BJ (cell line): ENCODE results near the gene IFRD2. TPM values are rescaled to one million over a fixed set of nuclear protein-coding genes. Genes with fewer than 3 reads are reported as not detected.

Experiments used
- CTCF ChIA-PET: fragments of 350-600 bp; formaldehyde crosslinking; extraction: SDS; loops from one replicate; lab custom pipeline; 2021; ENCODE audit warnings: antibody characterized with exemption, inconsistent platforms; lab: Yijun Ruan, JAX
- POLR2A ChIA-PET: fragments of 300-600 bp; sonication (Branson Sonifier 250); formaldehyde crosslinking; extraction: SDS; loops from one replicate; lab custom pipeline; 2021; ENCODE audit warnings: antibody characterized with exemption; lab: Charles Lee
- DNase-seq: peaks from one replicate; pipeline ENCODE4 v3.0.0-alpha.2; 2011; ENCODE audit warnings: low read depth
- H3K27me3 ChIP-seq: 2 replicates; pipeline ENCODE4 v1.6.0; 2011; ENCODE audit warnings: low read length; ENCODE audit not compliant: control insufficient read depth, insufficient read depth
- H3K36me3 ChIP-seq: 2 replicates; pipeline ENCODE4 v1.5.1; 2011; ENCODE audit warnings: low read length; ENCODE audit not compliant: control insufficient read depth, insufficient read depth
- H3K4me3 ChIP-seq: 2 replicates; pipeline ENCODE4 v1.5.1; 2011; ENCODE audit warnings: low read depth, mild to moderate bottlenecking, control low read depth, low read length
- polyA plus RNA-seq: library from polyadenylated mRNA; depleted of rRNA; stranded (reverse); fragments of >200 nt; gene quantifications from 2 replicates; pipeline ENCODE4 v1.2.3, GENCODE V29; 2011
- TF ChIP-seq, protein P1 (sequence below): IDR thresholded peaks from 2 replicates; pipeline ENCODE4 v1.5.1; 2011; ENCODE audit warnings: low read depth, mild to moderate bottlenecking, control low read depth, inconsistent platforms, low read length, moderate library complexity; ENCODE audit not compliant: insufficient read depth

IFRD2 gene
- polyA plus RNA-seq, 1 experiment: 56.7 TPM

GRCh38 chr3:50260027-50260941 lies 31.9 kb downstream of the IFRD2 start:
- H3K36me3 ChIP-seq: peaks cover 29% of the 10 kb centered on the region
- H3K4me3 ChIP-seq: peak overlapping the region; percentile 51
- TF ChIP-seq, protein P1, sequence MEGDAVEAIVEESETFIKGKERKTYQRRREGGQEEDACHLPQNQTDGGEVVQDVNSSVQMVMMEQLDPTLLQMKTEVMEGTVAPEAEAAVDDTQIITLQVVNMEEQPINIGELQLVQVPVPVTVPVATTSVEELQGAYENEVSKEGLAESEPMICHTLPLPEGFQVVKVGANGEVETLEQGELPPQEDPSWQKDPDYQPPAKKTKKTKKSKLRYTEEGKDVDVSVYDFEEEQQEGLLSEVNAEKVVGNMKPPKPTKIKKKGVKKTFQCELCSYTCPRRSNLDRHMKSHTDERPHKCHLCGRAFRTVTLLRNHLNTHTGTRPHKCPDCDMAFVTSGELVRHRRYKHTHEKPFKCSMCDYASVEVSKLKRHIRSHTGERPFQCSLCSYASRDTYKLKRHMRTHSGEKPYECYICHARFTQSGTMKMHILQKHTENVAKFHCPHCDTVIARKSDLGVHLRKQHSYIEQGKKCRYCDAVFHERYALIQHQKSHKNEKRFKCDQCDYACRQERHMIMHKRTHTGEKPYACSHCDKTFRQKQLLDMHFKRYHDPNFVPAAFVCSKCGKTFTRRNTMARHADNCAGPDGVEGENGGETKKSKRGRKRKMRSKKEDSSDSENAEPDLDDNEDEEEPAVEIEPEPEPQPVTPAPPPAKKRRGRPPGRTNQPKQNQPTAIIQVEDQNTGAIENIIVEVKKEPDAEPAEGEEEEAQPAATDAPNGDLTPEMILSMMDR: peak; percentile 67
- ChIA-PET POLR2A (interaction anchor here (1.0 kb wide), 1 partner anchor 25 kb away, joined by 4 read pairs; no protein-coding TSS in a partner anchor), CTCF (interaction anchor here (0.6 to 13.0 kb wide), 25 partner anchors 9 to 77 kb away, joined by 3 to 114 read pairs (median 5); partner anchors contain the start of genes IFRD2, LSMEM2, SEMA3B and TUSC2)
- H3K27me3 ChIP-seq: no peaks in the 10 kb centered on the region
- DNase-seq: no peak

DNA sequence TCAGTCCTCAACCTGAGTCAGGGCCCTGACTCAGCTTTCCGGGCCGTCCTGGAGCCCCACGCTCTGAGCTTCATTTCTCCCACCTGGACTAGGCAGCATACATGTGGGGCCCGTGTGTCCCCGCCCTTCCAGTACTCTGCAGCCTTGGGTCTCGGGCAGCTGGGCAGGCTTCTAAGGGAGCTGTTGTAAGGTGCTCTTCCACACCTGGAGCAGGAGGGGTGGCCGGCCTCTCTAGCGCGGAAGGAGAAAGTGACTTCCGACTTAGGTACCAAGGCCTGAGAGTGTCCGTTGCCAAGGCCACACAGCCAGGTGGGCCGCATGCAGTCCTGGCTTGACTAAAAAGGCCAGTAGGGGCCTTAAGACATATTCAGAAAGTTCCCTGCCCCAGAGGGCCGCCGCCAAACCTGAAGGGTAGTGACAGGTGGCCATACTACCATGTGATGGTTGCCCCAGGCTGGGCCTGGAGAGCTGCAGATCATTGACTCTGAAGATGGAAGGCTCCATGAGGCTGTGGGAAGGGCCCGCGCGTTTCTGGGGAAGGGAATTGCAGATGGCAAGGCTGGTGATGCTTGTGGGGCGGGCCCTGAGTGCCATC lies 32.7 kb downstream of the IFRD2 start:
- ChIA-PET POLR2A (interaction anchor here (0.9 to 1.0 kb wide), 2 partner anchors 13 to 24 kb away, joined by 3 to 4 read pairs; no protein-coding TSS in a partner anchor), CTCF (interaction anchor here (0.8 to 13.0 kb wide), 25 partner anchors 8 to 78 kb away, joined by 3 to 114 read pairs (median 5); partner anchors contain the start of genes HYAL3, IFRD2, LSMEM2 and NAA80)
- H3K36me3 ChIP-seq: peaks cover 33% of the 10 kb centered on the region
- no peak for DNase-seq
- TF ChIP-seq, protein P1: no peak
- H3K4me3 ChIP-seq: no peak overlapping the region
- H3K27me3 ChIP-seq: no peaks in the 10 kb centered on the region

DNA sequence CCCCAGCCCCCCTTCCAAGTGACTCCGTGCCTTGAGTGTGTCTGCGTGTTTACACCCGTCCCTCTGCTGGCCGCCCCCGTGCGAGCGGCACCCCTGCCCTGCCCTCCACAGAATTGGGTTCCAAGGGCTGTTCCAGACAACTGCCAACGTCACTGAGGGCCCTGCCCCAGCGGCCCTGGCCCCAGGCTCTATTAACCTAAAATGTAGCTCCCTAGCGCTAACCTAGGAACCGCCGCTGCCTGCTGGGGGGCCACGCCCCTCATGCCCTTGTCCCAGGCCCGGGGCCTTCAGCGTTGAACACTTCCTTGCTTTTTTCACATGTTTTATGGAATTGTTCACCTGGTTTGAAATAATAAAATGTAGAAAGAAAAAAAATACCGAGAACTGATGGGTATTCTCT lies 33.2 kb downstream of the IFRD2 start:
- TF ChIP-seq, protein P1: no peak
- CTCF ChIA-PET: interaction anchor here (0.9 to 13.0 kb wide), 17 partner anchors 8 to 75 kb away, joined by 3 to 114 read pairs (median 9); partner anchors contain the start of genes HYAL3, NAA80 and SEMA3B
- peaks cover 37% of the 10 kb centered on the region for H3K36me3 ChIP-seq
- no peaks in the 10 kb centered on the region for H3K27me3 ChIP-seq
- H3K4me3 ChIP-seq: no peak overlapping the region
- no peak for DNase-seq
- POLR2A ChIA-PET: interaction anchor here (0.6 to 0.9 kb wide), 2 partner anchors 12 to 280 kb away, joined by 3 to 8 read pairs; no protein-coding TSS in a partner anchor

- POLR2A ChIA-PET: interaction anchor here (0.6 kb wide), 3 partner anchors 8 to 280 kb away, joined by 3 to 8 read pairs (median 4); no protein-coding TSS in a partner anchor
- TF ChIP-seq, protein P1: no peak
- DNase-seq: no peak
- CTCF ChIA-PET: interaction anchor here (0.8 to 13.0 kb wide), 10 partner anchors 9 to 66 kb away, joined by 3 to 114 read pairs (median 14); partner anchors contain the start of gene SEMA3B
- Histone ChIP-seq H3K4me3 (no peak overlapping the region), H3K36me3 (peaks cover 39% of the 10 kb centered on the region), H3K27me3 (no peaks in the 10 kb centered on the region)
These were observed 34.1 kb downstream of the IFRD2 start for GRCh38 chr3:50258029-50258680.
